HCT116 (cell line): ENCODE measurements around the gene AMBRA1. TPM values are rescaled to one million over a fixed set of nuclear protein-coding genes. Genes with fewer than 3 reads are reported as not detected.
A peak's percentile ranks its signal among the peaks of the same experiment; 100 is the strongest.

Experiments used
- ATAC-seq: fragments of 200-7000 bp; cut with Tn5 transposase; 2 replicates; pipeline ENCODE4 v1.9.1; 2020; ENCODE audit warnings: mild to moderate bottlenecking, moderate library complexity
- BruUV-seq: library from RNA; stranded (reverse); fragments of 400-500 nt; replicated peaks from 2 replicates; lab custom pipeline; 2021; lab: Mats Ljungman, UMichigan
- CTCF ChIA-PET: fragments of 300-600 bp; sonication (Branson Sonifier 250); formaldehyde crosslinking; loops from one replicate; lab custom pipeline; 2021; ENCODE audit warnings: antibody characterized with exemption; lab: Charles Lee
- POLR2A ChIA-PET: fragments of 300-600, 350-600 bp; sonication (Branson Sonifier 250); formaldehyde crosslinking; loops from one replicate; lab custom pipeline; 2021; ENCODE audit warnings: antibody characterized with exemption; lab: Charles Lee
- RAD21 ChIA-PET, 2 experiments: fragments of 300-600 bp; sonication (Branson Sonifier 250); formaldehyde crosslinking; loops; one replicate each; lab custom pipeline; 2023; ENCODE audit warnings: low total read pairs in 2 of 2; ENCODE audit not compliant: uncharacterized antibody in 2 of 2, unreplicated experiment in 2 of 2, low non-redundant PET in 1 of 2; lab: Charles Lee
- DNase-seq: peaks from one replicate; pipeline ENCODE4 v3.0.0-alpha.2; 2010; ENCODE audit warnings: low read depth, low spot score
- H2AFZ ChIP-seq: fragments of 200-600 bp; shearing (Covaris generic), sonication (generic); 2 replicates; pipeline ENCODE4 v1.6.1; 2017; ENCODE audit warnings: low read depth, mixed run types, mixed read lengths, antibody characterized with exemption, low read length; ENCODE audit not compliant: poor library complexity, severe bottlenecking
- H3K27ac ChIP-seq: 2 replicates; pipeline ENCODE4 v1.5.1; 2012; ENCODE audit warnings: low read depth, low read length
- H3K27me3 ChIP-seq: fragments of 200-600 bp; sonication (generic); 2 replicates; pipeline ENCODE4 v1.6.1; 2016; ENCODE audit warnings: mixed run types, low read length, mixed read lengths; ENCODE audit not compliant: insufficient read depth
- H3K36me3 ChIP-seq, 2 experiments: fragments of 200-500 bp in 1 of 2; fragments of 200-600 bp in 1 of 2; sonication (Bioruptor generic) in 1 of 2; sonication (generic) in 1 of 2; 2 replicates each; pipeline versions ENCODE4 v1.5.1 to v1.6.1; 2014 to 2016; ENCODE audit warnings: low read length in 2 of 2, inconsistent platforms in 1 of 2, mixed read lengths in 1 of 2, mixed run types in 1 of 2; ENCODE audit not compliant: insufficient read depth in 2 of 2, control insufficient read depth in 1 of 2
- H3K4me1 ChIP-seq, 2 experiments: fragments of 200-600 bp in 1 of 2; sonication (generic) in 1 of 2; 2 replicates each; pipeline versions ENCODE4 v1.5.1 to v1.6.1; 2012 to 2017; ENCODE audit warnings: low read length in 2 of 2, inconsistent platforms in 1 of 2, mild to moderate bottlenecking in 1 of 2, mixed read lengths in 1 of 2, mixed run types in 1 of 2, moderate library complexity in 1 of 2; ENCODE audit not compliant: insufficient read depth in 2 of 2, control insufficient read depth in 1 of 2
- H3K4me2 ChIP-seq: fragments of 200-600 bp; sonication (generic); 2 replicates; pipeline ENCODE4 v1.6.1; 2017; ENCODE audit warnings: mixed run types, low read length, mixed read lengths
- H3K4me3 ChIP-seq, 2 experiments: fragments of 200-600 bp in 1 of 2; sonication (generic) in 1 of 2; replicated peaks in 1 of 2; 2 replicates each; pipeline ENCODE4 v1.5.1; 2011 to 2016; ENCODE audit warnings: low read length in 2 of 2, control low read depth in 1 of 2, low read depth in 1 of 2, mild to moderate bottlenecking in 1 of 2, mixed read lengths in 1 of 2, mixed run types in 1 of 2
- H3K79me2 ChIP-seq: fragments of 200-600 bp; sonication (generic); 2 replicates; pipeline ENCODE4 v1.6.1; 2017; ENCODE audit warnings: mild to moderate bottlenecking, mixed run types, low read length, moderate library complexity, mixed read lengths; ENCODE audit not compliant: insufficient read depth
- H3K9ac ChIP-seq: fragments of 200-600 bp; sonication (generic); 2 replicates; pipeline ENCODE4 v1.6.1; 2016; ENCODE audit warnings: low read length, mixed read lengths
- H3K9me2 ChIP-seq: fragments of 200-600 bp; sonication (generic), shearing (Covaris generic); 2 replicates; pipeline ENCODE4 v1.6.1; 2017; ENCODE audit warnings: mixed run types, mild to moderate bottlenecking, moderate library complexity; ENCODE audit not compliant: insufficient read depth
- H3K9me3 ChIP-seq, 2 experiments: fragments of 200-500 bp in 1 of 2; fragments of 200-600 bp in 1 of 2; sonication (Bioruptor generic) in 1 of 2; sonication (generic) in 1 of 2; 2 replicates each; pipeline ENCODE4 v1.6.1; 2014 to 2017; ENCODE audit warnings: low read length in 2 of 2, mixed read lengths in 2 of 2, inconsistent platforms in 1 of 2, low read depth in 1 of 2, mild to moderate bottlenecking in 1 of 2, mixed run types in 1 of 2, moderate library complexity in 1 of 2; ENCODE audit not compliant: control insufficient read depth in 1 of 2, insufficient read depth in 1 of 2
- H4K20me1 ChIP-seq: fragments of 200-600 bp; sonication (generic), shearing (Covaris generic); 2 replicates; pipeline ENCODE4 v1.6.1; 2017; ENCODE audit warnings: mixed run types, mild to moderate bottlenecking, moderate library complexity; ENCODE audit not compliant: insufficient read depth
- ATF3 ChIP-seq: IDR thresholded peaks from 2 replicates; pipeline ENCODE4 v1.6.1; 2012
- CEBPB ChIP-seq: IDR thresholded peaks from 2 replicates; pipeline ENCODE4 v1.6.1; 2012; ENCODE audit warnings: low read depth
- CTCF ChIP-seq, 3 experiments: fragments of 200-600 bp in 1 of 3; sonication (generic) in 1 of 3; IDR thresholded peaks in 2 of 3; conservative IDR thresholded peaks in 1 of 3; 2 replicates each; pipeline ENCODE4 v1.5.1; 2012 to 2017; ENCODE audit warnings: low read depth in 2 of 3, low read length in 2 of 3, antibody characterized with exemption in 1 of 3, borderline replicate concordance in 1 of 3, control low read depth in 1 of 3, mild to moderate bottlenecking in 1 of 3, mixed read lengths in 1 of 3, mixed run types in 1 of 3, moderate library complexity in 1 of 3; ENCODE audit not compliant: insufficient read depth in 1 of 3
- EZH2phosphoT487 ChIP-seq: fragments of 200-600 bp; IDR thresholded peaks from 2 replicates; pipeline ENCODE4 v1.6.1; 2018; ENCODE audit warnings: antibody characterized with exemption, borderline replicate concordance
- POLR2AphosphoS5 ChIP-seq: IDR thresholded peaks from 2 replicates; pipeline ENCODE4 v1.6.1; 2011; ENCODE audit warnings: mild to moderate bottlenecking, low read depth, low read length, moderate library complexity
- SIN3A ChIP-seq: IDR thresholded peaks from 2 replicates; pipeline ENCODE4 v1.6.1; 2012; ENCODE audit warnings: low read depth
- YY1 ChIP-seq: IDR thresholded peaks from 2 replicates; pipeline ENCODE4 v1.6.1; 2011; ENCODE audit warnings: low read length, low read depth, moderate library complexity, mild to moderate bottlenecking; ENCODE audit not compliant: insufficient replicate concordance; ENCODE audit errors: extremely low read depth
- ZBTB33 ChIP-seq: IDR thresholded peaks from 2 replicates; pipeline ENCODE4 v1.6.1; 2011; ENCODE audit warnings: mild to moderate bottlenecking, low read length, moderate library complexity; ENCODE audit not compliant: insufficient replicate concordance; ENCODE audit errors: extremely low read depth
- intact Hi-C: fragments of 100-400 bp; cut with micrococcal nuclease; formaldehyde crosslinking; loops from 2 replicates; pipeline ENCODE4 v1.10.0; 2022
- total RNA-seq: library from RNA; stranded (reverse); gene quantifications from one replicate; pipeline ENCODE4 v1.2.1, GENCODE V29; 2021; ENCODE audit not compliant: unreplicated experiment

AMBRA1 gene
- total RNA-seq, 1 experiment from 2014 or later = 22.7 TPM

GRCh38 chr11:46382646-46383403, 211.0 kb downstream of the AMBRA1 start:
- ChIA-PET RAD21 (no interaction called here), POLR2A (interaction anchor here (0.6 to 1.5 kb wide), 3 partner anchors 9 to 143 kb away, joined by 3 to 5 read pairs (median 4); partner anchors contain the start of gene CHRM4), CTCF (interaction anchor here (0.7 to 1.6 kb wide), 15 partner anchors 9 to 535 kb away, joined by 3 to 13 read pairs (median 4); partner anchors contain the start of genes ARHGAP1, CHRM4, CRY2 and DGKZ)
- intact Hi-C loops = loop anchor here (10.0 kb wide), 2 partner anchors 232 to 422 kb away; partner anchors contain the start of genes ATG13 and HARBI1
- Histone ChIP-seq H3K9ac (peak overlapping the region; percentile 91), H3K36me3 (no peaks in the 10 kb centered on the region; a peak in 1 of 4 replicates), H3K27ac (peak overlapping the region; percentile 80), H3K27me3 (no peaks in the 10 kb centered on the region), H2AFZ (no peak overlapping the region), H3K79me2 (peaks cover 12% of the 10 kb centered on the region; the same call in 1 of the 2 replicates), H3K4me3 (peak overlapping the region; percentile 73 to 85), H4K20me1 (no peaks in the 10 kb centered on the region), H3K4me2 (peak overlapping the region; percentile 85), H3K9me3 (no peaks in the 10 kb centered on the region), H3K4me1 (peaks cover 28 to 74% of the 10 kb centered on the region in 2 experiments), H3K9me2 (no peaks in the 10 kb centered on the region)
- DNase-seq (no peak), ATAC-seq (peak; percentile 33)
- TF ChIP-seq CTCF (IDR thresholded peaks at IDR 0.05 in 2 of 3, conservative IDR thresholded peaks at IDR 0.05 in 1 of 3; ENCODE audit: borderline replicate concordance in 1 of 3, insufficient read depth in 1 of 3, low read depth in 2 of 3, low read length in 2 of 3) (peak in 2 of 3 experiments; percentile 80 to 81; a peak in 4 of 6 replicates), YY1 (peak; percentile 84), EZH2phosphoT487 (no peak), SIN3A (no peak), ZBTB33 (no peak), ATF3 (no peak), CEBPB (no peak), POLR2AphosphoS5 (peak; percentile 46; the same call in 1 of the 2 replicates)
- BruUV-seq = no TSS peak
